Esophagus squamous epithelium (tissue), 5 donors: Measurements from ENCODE around the gene MAGEA9B. TPM values are rescaled to one million over a fixed set of nuclear protein-coding genes. Genes with fewer than 3 reads are reported as not detected.
"Not testable (repeated sequence)": the region's sequence is repeated elsewhere in the genome, so short reads cannot be mapped to it uniquely, and the experiment has no call there.

Source experiments
- DNase-seq: peaks from one replicate; lab custom pipeline; 2025; lab: John Stamatoyannopoulos, UW
- H3K27ac ChIP-seq, 4 donors: fragments of 200-600 bp; sonication (generic); one replicate each; pipeline ENCODE4 v1.5.1; 2016 to 2019; ENCODE audit warnings: mild to moderate bottlenecking in 1 of 4
- H3K27me3 ChIP-seq, 4 donors: fragments of 200-600 bp; sonication (generic); 1 replicate in 3 of 4; 2 replicates in 1 of 4; pipeline versions ENCODE4 v1.5.1 to v1.6.0; 2017 to 2021; ENCODE audit warnings: antibody characterized with exemption in 1 of 4
- H3K36me3 ChIP-seq, 3 donors: fragments of 200-600 bp; sonication (generic); one replicate each; pipeline ENCODE4 v1.5.1; 2016 to 2019
- H3K4me1 ChIP-seq, 3 donors: fragments of 200-600 bp; sonication (generic); one replicate each; pipeline ENCODE4 v1.5.1; 2017 to 2019
- H3K4me3 ChIP-seq, 4 donors: fragments of 200-600 bp; sonication (generic); 1 replicate in 3 of 4; 2 replicates in 1 of 4; pipeline ENCODE4 v1.5.1; 2016 to 2019; ENCODE audit warnings: mild to moderate bottlenecking in 2 of 4, moderate library complexity in 1 of 4
- H3K9me3 ChIP-seq, 3 donors: fragments of 200-600 bp; sonication (generic); one replicate each; pipeline ENCODE4 v1.5.1; 2016 to 2019
- POLR2A ChIP-seq, 4 donors: fragments of 450-650 bp; IDR thresholded peaks; one replicate each; pipeline ENCODE4 v1.6.1; 2017; ENCODE audit warnings: antibody characterized with exemption in 4 of 4, mild to moderate bottlenecking in 4 of 4, moderate library complexity in 3 of 4
- WGBS, 2 donors: methylation state at CpG; one replicate each; pipeline ENCODE4 v1.1.5; 2018; 5-methylcytosine and 5-hydroxymethylcytosine counted together
- intact Hi-C: fragments of 100-400 bp; cut with DNase I; formaldehyde crosslinking; loops from one replicate; pipeline ENCODE4 v1.15.0; 2022
- total RNA-seq, 4 donors: library from RNA; depleted of rRNA; stranded (reverse); fragments of >200 nt; gene quantifications; one replicate each; pipeline ENCODE4 v1.1.0, GENCODE V29; 2016
- TF ChIP-seq, protein P1 (sequence below), 6 experiments: fragments of 450-650 bp in 4 of 6; fragments of 200-600 bp in 2 of 6; sonication (generic) in 2 of 6; IDR thresholded peaks; one replicate each; pipeline ENCODE4 v1.5.1; 2016 to 2019; ENCODE audit warnings: antibody characterized with exemption in 6 of 6, mild to moderate bottlenecking in 4 of 6, moderate library complexity in 4 of 6
- donor health status: DM: yes; HTN: yes; CAD: no.

Gene MAGEA9B
- total RNA-seq, 4 donors from 2014 or later = not detected

DNA sequence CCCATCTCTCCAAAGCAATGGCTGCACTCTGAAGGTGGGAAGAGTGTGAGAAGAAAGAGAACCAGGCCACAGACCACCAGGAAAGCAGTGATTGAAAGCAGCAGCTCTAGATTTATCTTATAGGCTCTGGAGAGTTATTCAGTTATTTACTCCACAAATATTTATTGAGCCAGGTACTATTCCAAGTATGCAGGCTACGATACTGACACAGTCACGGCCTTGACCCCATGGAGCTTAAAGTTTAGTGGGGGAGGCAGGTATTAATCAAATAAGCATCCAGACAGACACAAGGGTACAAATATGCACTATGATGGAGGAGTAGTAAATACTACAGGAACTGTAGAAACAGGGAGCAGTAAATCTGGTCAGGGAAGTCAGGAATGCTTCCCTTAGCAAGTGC, 41.5 kb upstream of the MAGEA9B start:
- Histone ChIP-seq H3K4me1 (peaks cover 0 to 77% (median 6%) of the 10 kb centered on the region in 3 donors), H3K36me3 (no peaks in the 10 kb centered on the region), H3K9me3 (no peaks in the 10 kb centered on the region), H3K4me3 (no peak overlapping the region), H3K27ac (peak overlapping the region in 2 of 4 donors; percentile 32 to 55), H3K27me3 (no peaks in the 10 kb centered on the region)
- no peak for DNase-seq
- TF ChIP-seq POLR2A (IDR thresholded peaks at IDR 0.05) = no peak
- TF ChIP-seq, protein P1, sequence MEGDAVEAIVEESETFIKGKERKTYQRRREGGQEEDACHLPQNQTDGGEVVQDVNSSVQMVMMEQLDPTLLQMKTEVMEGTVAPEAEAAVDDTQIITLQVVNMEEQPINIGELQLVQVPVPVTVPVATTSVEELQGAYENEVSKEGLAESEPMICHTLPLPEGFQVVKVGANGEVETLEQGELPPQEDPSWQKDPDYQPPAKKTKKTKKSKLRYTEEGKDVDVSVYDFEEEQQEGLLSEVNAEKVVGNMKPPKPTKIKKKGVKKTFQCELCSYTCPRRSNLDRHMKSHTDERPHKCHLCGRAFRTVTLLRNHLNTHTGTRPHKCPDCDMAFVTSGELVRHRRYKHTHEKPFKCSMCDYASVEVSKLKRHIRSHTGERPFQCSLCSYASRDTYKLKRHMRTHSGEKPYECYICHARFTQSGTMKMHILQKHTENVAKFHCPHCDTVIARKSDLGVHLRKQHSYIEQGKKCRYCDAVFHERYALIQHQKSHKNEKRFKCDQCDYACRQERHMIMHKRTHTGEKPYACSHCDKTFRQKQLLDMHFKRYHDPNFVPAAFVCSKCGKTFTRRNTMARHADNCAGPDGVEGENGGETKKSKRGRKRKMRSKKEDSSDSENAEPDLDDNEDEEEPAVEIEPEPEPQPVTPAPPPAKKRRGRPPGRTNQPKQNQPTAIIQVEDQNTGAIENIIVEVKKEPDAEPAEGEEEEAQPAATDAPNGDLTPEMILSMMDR (IDR thresholded peaks at IDR 0.05) = no peak
- intact Hi-C loops = no loop called here
- 71 to 100% methylated on average over 2 of the region's 2 CpGs for WGBS, 2 donors

DNA sequence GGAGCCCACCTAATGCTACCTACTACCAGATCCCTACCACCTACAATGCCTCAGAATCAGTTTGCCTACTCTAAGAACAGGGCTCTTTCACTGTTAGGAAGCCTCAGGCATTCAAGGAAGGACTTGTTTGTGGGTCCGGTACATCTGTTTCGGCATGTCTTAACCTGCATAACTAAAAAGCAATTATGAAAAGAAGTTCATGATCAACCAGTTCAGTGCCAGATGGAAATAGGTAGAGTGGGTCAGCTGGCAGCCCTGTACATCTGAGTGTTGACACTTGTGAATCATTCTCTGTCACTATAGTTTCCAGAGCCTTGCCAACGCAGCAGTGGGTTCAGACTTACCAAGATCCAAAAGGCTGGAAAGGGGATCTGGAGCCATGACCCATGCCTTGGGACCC, 41.0 kb upstream of the MAGEA9B start:
- Histone ChIP-seq H3K27me3 (no peaks in the 10 kb centered on the region), H3K4me3 (no peak overlapping the region), H3K36me3 (no peaks in the 10 kb centered on the region), H3K4me1 (peaks cover 0 to 76% (median 6%) of the 10 kb centered on the region in 3 donors), H3K9me3 (no peaks in the 10 kb centered on the region), H3K27ac (peak overlapping the region in 2 of 4 donors; percentile 49 to 57)
- TF ChIP-seq, protein P1 (IDR thresholded peaks at IDR 0.05) = no peak
- no peak for TF ChIP-seq POLR2A (IDR thresholded peaks at IDR 0.05)
- 60 to 72% methylated on average over 1 to 3 of the region's 3 CpGs for WGBS, 2 donors
- no peak for DNase-seq
- intact Hi-C loops = no loop called here

DNA sequence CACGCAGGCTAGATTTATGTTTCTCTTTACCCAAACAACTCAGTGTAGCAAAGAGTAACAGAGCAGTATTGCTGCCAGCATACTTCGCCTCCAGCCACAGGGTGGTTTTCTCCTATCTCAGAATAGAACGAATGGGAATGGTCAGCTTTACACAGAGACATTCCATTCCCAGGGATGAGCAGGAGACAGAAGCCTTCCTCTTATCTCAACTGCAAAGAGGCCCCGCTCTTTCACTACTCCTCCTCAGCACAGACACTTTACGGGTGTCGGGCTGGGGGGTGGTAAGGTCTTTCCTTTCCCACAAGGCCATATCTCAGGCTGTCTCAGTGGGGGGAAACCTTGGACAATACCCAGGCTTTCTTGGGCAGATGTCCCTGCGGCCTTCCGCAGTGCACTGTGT, 39.6 kb upstream of the MAGEA9B start:
- intact Hi-C loops, H3K36me3 ChIP-seq, H3K4me3 ChIP-seq, H3K27me3 ChIP-seq, DNase-seq, H3K27ac ChIP-seq, H3K9me3 ChIP-seq: not testable (repeated sequence)
- 80% methylated on average over 4 to 8 of the region's 8 CpGs for WGBS, 2 donors
- H3K4me1 ChIP-seq = peaks cover 0 to 65% (median 6%) of the 10 kb centered on the region in 3 donors

DNA sequence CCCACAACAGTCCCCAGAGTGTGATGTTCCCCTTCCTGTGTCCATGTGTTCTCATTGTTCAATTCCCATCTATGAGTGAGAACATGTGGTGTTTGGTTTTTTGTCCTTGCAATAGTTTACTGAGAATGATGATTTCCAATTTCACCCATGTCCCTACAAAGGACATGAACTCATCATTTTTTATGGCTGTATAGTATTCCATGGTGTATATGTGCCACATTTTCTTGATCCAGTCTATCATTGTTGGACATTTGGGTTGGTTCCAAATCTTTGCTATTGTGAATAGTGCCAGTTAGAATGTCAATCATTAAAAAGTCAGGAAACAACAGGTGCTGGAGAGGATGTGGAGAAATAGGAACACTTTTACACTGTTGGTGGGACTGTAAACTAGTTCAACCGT, 32.4 kb upstream of the MAGEA9B start:
- H3K9me3 ChIP-seq, H3K27ac ChIP-seq, intact Hi-C loops, DNase-seq, H3K27me3 ChIP-seq, H3K36me3 ChIP-seq, H3K4me3 ChIP-seq, H3K4me1 ChIP-seq: not testable (repeated sequence)
- 60% methylated on average over 1 of the region's 1 CpG; no CpG with 5 or more reads in 1 of the 2 donors for WGBS, 2 donors

DNA sequence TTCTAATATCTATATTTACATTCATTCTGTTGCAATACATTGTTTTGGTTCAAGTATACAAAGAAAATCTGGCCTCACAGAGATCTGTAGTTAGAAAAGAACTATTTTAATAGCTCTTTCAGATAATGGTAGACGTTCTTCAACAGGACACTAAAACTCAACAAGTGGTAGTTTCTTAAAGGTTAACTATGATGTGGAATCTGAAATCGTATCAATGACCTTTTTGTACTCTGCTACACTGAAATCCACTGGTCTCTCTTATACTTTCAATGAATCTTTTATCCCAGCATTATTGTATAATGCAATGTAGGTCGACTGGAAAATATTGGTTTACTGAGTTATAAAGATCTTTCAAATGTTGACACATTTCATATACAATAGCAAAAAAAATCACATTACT, 31.6 kb upstream of the MAGEA9B start:
- H3K4me3 ChIP-seq = no peak overlapping the region
- H3K36me3 ChIP-seq = no peaks in the 10 kb centered on the region
- H3K4me1 ChIP-seq = peaks cover 0 to under 1% (median 0%) of the 10 kb centered on the region in 3 donors
- no peaks in the 10 kb centered on the region for H3K9me3 ChIP-seq
- TF ChIP-seq, protein P1 (IDR thresholded peaks at IDR 0.05) = no peak
- TF ChIP-seq POLR2A (IDR thresholded peaks at IDR 0.05) = no peak
- DNase-seq = no peak
- intact Hi-C loops = no loop called here
- no peak overlapping the region for H3K27ac ChIP-seq
- no peaks in the 10 kb centered on the region for H3K27me3 ChIP-seq
- 58 to 92% methylated on average over 3 of the region's 3 CpGs for WGBS, 2 donors

DNA sequence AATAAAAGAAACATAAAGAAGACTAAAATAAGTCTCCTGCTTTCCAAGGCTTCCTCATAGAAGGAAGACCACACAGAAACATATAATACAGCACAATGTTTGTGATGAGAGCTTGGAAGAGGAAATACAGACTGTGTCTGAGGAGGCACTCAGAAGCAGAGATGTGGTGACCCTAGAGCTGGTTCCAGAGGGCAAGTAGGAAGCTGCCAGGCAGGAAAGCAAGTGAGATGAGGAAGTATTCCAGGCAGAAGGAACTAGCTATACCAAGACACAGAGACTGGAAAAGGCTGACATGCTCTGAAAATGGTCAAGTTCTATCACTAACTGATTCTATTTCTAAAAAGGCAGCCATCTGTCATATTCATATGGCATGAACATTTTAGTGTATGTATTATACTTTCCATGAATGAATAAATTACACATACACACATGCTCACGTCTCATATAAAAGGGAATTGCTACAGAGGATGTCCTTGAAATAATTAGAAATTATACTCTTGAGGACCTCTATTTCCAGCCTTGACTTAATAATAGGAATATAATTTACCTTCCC, 24.4 kb upstream of the MAGEA9B start:
- intact Hi-C loops = no loop called here
- no peak overlapping the region for H3K27ac ChIP-seq
- no peak for DNase-seq
- 63 to 80% methylated on average over 1 of the region's 1 CpG for WGBS, 2 donors
- TF ChIP-seq, protein P1 (IDR thresholded peaks at IDR 0.05) = no peak
- TF ChIP-seq POLR2A (IDR thresholded peaks at IDR 0.05) = no peak
- H3K4me1 ChIP-seq = peaks cover 0 to 4% (median 0%) of the 10 kb centered on the region in 3 donors
- peaks cover 0 to 20% (median 0%) of the 10 kb centered on the region in 3 donors for H3K36me3 ChIP-seq
- H3K27me3 ChIP-seq = no peaks in the 10 kb centered on the region
- no peak overlapping the region for H3K4me3 ChIP-seq
- H3K9me3 ChIP-seq = no peaks in the 10 kb centered on the region
